Fibroblast of mammary gland (primary cell): ENCODE results near the gene AFG3L2.

Source experiments
- DNase-seq: peaks from one replicate; pipeline ENCODE4 v3.0.0-alpha.2; 2010; ENCODE audit warnings: low read depth
- H3K4me3 ChIP-seq: 2 replicates; pipeline ENCODE4 v1.5.1; 2011; ENCODE audit warnings: low read depth, mild to moderate bottlenecking, low read length, moderate library complexity; ENCODE audit not compliant: control insufficient read depth
- TF ChIP-seq, protein P1 (sequence below): conservative IDR thresholded peaks from 2 replicates; pipeline ENCODE4 v1.5.1; 2011; ENCODE audit warnings: low read depth, low read length, inconsistent platforms; ENCODE audit not compliant: control insufficient read depth, insufficient read depth

The AFG3L2 gene

DNA sequence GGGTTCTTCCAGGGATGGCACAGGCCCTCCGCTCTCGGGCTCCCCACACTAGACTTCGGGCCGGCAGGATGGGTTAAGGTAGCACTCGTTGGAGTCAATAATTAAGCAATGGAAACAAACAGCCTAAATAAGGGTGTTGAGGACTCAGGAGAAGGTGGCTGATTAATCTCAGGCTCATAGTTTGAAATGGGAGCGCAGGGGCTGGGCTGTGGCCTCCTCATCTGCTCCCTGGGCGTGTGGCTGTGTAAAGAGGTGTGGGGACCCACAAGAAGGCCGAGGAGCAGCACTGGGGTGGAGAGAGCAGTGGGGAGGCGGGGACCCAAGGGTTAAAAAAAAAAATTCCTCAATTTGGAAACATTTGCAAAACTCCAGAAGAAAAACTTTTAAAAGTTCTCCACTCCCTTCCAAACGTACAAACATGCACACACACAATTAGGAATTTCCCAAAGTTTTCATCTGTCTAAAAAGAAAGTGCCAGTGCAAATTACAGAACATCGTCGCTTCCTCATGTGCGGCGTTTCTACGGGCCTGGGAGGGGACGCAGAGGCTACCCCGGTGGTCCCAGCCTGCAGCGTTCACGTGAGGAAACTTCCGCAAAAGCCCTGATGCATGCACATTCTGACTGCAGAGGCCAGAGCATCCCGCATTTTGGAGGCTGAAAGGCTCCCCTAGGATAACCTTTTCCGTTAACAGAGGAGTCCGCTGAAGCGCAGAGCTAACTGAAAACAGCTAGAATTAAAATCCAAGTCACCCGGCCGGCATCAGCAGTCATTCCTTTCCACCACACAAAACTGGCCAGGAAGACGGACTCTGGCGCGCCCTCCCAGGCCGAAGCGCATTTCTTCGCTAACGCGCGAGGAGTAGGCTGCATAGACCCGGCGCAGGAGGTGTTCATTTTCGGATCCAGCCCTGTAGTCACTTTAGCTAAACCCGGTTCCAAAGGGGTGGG, 70.0 kb downstream of the AFG3L2 start:
- H3K4me3 ChIP-seq: peak overlapping the region; percentile 71
- TF ChIP-seq, protein P1, sequence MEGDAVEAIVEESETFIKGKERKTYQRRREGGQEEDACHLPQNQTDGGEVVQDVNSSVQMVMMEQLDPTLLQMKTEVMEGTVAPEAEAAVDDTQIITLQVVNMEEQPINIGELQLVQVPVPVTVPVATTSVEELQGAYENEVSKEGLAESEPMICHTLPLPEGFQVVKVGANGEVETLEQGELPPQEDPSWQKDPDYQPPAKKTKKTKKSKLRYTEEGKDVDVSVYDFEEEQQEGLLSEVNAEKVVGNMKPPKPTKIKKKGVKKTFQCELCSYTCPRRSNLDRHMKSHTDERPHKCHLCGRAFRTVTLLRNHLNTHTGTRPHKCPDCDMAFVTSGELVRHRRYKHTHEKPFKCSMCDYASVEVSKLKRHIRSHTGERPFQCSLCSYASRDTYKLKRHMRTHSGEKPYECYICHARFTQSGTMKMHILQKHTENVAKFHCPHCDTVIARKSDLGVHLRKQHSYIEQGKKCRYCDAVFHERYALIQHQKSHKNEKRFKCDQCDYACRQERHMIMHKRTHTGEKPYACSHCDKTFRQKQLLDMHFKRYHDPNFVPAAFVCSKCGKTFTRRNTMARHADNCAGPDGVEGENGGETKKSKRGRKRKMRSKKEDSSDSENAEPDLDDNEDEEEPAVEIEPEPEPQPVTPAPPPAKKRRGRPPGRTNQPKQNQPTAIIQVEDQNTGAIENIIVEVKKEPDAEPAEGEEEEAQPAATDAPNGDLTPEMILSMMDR: peak; percentile 24

DNA sequence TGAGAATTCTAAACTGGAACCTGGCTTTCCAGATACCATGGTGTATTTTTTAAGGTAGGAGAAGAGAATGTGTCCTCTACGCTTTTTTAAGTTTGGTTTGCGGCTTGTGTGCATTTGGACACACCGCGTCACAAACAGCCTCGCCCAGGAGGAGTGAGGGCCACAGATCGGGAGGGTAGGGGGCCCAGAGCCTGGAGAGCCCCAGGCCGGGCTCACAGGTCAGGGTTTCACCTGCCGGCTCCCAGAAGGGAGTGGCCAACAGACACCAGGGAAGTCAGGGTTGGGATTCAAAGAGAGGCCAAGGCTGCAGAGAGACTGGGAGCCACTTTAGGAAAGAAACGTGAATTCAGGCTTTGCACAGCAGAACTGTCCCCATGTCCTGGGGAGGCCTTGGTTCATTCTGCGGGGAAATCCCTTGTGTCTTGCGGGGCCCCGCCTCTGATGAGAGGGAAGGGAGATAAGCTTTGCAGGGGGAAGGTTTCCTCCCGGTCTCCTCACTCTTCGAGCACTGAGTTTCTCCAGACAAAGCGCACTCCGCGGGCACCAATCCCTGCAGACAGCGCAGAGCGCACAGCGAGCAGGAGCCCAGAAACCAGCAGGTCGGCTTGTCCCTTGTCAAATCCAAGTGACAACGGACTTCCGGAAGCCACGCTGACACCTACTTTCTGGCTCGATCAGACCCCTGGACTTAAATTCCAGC, 70.9 kb downstream of the AFG3L2 start:
- TF ChIP-seq, protein P1: no peak
- no peak overlapping the region for H3K4me3 ChIP-seq
- no peak for DNase-seq

More for the DNA sequence above, 70.0 kb downstream of the AFG3L2 start:
- peak; percentile 77 for DNase-seq

DNA sequence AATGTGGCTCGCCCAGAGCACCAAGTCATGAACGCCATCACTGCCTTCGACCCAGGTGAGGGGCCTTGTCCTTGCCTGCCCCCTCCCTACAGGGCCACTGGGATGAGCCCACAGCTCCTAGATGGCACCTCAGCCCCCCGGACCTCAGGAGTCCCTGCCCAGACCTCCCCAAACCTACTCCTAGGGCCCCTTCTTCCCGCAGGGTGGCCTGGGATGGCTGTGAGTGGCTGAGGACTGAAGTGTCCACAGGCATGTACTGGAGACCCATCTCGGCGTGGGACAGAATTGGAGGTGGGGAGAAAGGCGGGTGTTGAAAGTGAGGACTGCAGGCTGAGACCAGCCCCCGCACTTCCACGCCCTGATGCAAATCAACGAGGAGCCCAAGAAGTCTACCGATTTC, 71.8 kb downstream of the AFG3L2 start:
- no peak overlapping the region for H3K4me3 ChIP-seq
- TF ChIP-seq, protein P1: no peak
- no peak for DNase-seq

DNA sequence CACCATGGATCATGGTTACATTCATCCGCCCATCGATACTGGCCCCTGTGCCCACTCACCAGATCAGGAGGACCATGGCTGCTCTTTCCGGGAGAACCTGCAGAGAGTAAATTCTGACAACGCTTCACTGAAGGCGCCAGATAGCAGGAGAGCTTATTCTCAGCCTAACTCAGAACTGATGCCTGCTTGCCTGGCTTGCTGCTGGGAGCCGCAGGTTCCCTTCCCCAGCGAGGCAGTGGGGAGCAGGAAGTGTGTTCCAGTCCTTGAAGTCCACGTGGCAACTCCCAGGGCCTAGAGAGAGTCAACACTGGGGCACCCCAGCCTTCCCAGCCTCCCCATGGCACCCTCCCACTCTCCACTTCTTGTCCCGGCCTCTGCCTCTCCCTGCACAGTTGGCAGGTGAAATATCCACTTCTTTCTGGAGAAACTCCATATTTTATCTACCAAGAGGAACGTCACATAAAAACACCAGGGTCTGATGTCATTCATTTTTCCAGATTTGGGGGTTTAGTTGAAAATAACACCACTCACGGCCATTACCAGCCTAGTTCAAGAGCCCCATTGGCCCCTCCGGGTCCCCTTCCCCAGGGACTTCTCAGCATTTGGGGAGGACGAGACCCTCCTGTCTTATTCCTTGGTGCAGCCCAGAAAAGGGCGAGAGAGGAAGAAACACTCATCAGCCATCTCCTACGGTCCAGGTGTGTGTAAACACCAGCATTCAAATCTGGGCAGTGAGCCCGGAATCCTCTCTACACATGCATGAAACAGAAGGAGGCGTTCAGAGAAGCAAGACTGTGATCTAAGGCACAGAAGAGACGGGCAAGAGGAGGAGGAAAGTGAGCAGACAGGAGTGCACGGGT, 72.4 kb downstream of the AFG3L2 start:
- no peak overlapping the region for H3K4me3 ChIP-seq
- DNase-seq: no peak
- TF ChIP-seq, protein P1: no peak

DNA sequence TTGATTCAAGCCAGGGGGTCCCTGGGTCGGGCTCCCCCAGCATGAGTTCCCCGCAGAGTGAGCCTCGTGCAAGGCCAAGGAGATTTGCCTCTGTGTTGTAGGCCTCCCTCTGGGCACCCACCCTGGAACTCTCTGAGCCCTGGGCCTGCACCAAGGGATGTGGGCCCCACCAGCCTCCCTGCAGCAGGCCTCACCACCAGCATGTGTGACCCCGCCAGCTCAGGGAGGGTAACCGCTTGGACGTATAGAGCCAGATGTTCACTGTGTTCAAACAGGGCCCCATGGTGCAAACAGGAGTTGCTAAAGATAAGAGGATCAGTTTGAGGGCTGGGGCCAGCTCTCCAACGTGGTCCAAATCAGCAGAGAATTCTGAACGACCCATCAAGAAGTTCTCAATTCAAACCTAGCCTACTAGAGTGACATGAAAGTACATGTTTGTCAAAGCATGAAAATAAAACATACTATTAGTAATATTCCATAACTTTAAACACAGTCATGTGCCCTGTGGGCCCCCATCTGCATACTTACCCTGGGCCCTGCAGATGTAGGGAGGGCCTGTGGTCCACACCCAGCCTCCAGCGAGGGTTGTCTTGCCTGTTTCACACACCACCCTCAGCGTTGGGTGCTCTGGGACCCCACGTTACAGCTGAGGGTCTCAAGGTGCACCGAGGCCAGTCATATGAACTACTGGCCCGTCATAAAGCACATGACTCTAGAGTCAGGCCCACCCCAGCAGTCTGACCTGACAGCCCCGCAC, 74.5 kb downstream of the AFG3L2 start:
- no peak for DNase-seq
- H3K4me3 ChIP-seq: no peak overlapping the region
- TF ChIP-seq, protein P1: no peak
